ENCODE results near the gene PRAME.

DNA sequence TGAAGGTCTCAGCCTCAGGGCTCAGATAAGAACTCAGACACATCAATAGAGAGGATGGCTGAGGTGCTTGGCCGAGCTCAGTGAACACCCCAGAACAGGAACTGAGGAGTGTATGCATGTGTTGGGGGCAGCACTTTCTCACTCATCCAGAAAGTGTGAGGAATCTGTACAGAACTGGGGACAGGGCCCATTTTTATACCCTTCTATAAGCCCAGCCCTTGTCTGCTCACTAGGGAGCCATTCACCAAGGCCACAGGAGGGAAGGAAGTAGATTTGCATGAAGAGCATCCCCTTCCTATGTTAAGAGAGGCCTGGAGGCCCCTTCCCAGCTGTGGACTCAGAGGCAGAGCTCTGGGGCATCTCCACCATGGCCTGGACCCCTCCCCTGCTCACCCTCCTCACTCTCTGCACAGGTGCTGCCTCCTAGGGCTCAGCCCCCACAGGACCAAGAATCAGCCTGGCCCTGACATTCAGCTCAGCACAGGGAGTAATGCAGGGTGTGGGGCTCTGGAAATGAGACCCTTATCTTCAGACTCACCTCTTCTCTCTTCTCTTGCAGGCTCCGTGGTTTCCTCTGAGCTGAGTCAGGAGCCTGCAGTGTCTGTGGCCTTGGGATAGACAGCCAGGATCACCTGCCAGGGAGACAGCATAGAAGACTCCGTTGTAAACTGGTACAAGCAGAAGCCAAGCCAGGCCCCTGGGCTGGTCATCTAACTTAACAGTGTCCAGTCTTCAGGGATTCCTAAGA is 45.4 kb upstream of the PRAME start:
- TF ChIP-seq, protein P1, sequence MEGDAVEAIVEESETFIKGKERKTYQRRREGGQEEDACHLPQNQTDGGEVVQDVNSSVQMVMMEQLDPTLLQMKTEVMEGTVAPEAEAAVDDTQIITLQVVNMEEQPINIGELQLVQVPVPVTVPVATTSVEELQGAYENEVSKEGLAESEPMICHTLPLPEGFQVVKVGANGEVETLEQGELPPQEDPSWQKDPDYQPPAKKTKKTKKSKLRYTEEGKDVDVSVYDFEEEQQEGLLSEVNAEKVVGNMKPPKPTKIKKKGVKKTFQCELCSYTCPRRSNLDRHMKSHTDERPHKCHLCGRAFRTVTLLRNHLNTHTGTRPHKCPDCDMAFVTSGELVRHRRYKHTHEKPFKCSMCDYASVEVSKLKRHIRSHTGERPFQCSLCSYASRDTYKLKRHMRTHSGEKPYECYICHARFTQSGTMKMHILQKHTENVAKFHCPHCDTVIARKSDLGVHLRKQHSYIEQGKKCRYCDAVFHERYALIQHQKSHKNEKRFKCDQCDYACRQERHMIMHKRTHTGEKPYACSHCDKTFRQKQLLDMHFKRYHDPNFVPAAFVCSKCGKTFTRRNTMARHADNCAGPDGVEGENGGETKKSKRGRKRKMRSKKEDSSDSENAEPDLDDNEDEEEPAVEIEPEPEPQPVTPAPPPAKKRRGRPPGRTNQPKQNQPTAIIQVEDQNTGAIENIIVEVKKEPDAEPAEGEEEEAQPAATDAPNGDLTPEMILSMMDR (tag by site-specific recombination; IDR thresholded peaks at IDR 0.05), result no peak
- TF ChIP-seq BCL11A (tag by site-specific recombination; IDR thresholded peaks at IDR 0.05; ENCODE audit: low read depth) (no peak), YY1 (tag by site-specific recombination; IDR thresholded peaks at IDR 0.05) (no peak), TCF7L2 (IDR thresholded peaks at IDR 0.05; ENCODE audit: borderline replicate concordance, low read depth, low read length) (no peak)
- TF ChIP-seq, protein P2, sequence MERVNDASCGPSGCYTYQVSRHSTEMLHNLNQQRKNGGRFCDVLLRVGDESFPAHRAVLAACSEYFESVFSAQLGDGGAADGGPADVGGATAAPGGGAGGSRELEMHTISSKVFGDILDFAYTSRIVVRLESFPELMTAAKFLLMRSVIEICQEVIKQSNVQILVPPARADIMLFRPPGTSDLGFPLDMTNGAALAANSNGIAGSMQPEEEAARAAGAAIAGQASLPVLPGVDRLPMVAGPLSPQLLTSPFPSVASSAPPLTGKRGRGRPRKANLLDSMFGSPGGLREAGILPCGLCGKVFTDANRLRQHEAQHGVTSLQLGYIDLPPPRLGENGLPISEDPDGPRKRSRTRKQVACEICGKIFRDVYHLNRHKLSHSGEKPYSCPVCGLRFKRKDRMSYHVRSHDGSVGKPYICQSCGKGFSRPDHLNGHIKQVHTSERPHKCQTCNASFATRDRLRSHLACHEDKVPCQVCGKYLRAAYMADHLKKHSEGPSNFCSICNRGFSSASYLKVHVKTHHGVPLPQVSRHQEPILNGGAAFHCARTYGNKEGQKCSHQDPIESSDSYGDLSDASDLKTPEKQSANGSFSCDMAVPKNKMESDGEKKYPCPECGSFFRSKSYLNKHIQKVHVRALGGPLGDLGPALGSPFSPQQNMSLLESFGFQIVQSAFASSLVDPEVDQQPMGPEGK (tag by site-specific recombination; IDR thresholded peaks at IDR 0.05), result no peak
- TF ChIP-seq, protein P3, sequence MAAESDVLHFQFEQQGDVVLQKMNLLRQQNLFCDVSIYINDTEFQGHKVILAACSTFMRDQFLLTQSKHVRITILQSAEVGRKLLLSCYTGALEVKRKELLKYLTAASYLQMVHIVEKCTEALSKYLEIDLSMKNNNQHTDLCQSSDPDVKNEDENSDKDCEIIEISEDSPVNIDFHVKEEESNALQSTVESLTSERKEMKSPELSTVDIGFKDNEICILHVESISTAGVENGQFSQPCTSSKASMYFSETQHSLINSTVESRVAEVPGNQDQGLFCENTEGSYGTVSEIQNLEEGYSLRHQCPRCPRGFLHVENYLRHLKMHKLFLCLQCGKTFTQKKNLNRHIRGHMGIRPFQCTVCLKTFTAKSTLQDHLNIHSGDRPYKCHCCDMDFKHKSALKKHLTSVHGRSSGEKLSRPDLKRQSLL (tag by site-specific recombination; IDR thresholded peaks at IDR 0.05), result no peak
